Effector memory CD8-positive, alpha-beta T cell (primary cell): Measurements from ENCODE around the gene ANXA5.

Source experiments
- ATAC-seq: fragments of 150-1000 bp; cut with Tn5 transposase; replicated peaks from 2 replicates; pipeline ENCODE4 v1.10.0; 2021; ENCODE audit warnings: mild to moderate bottlenecking, moderate library complexity
- DNase-seq, 3 experiments: peaks; one replicate each; pipeline ENCODE4 v3.0.0; 2021
- H3K27ac Mint-ChIP-seq, 2 donors: one replicate each; pipeline ENCODE4 v1.8.0; 2022; ENCODE audit warnings: mild to moderate bottlenecking in 2 of 2, mixed read lengths in 2 of 2, moderate library complexity in 2 of 2
- H3K27me3 Mint-ChIP-seq, 2 donors: one replicate each; pipeline ENCODE4 v1.8.0; 2022; ENCODE audit warnings: mixed read lengths in 2 of 2
- H3K36me3 Mint-ChIP-seq: one replicate; pipeline ENCODE4 v1.8.0; 2022; ENCODE audit warnings: mild to moderate bottlenecking, moderate library complexity, mixed read lengths; ENCODE audit not compliant: insufficient read depth
- H3K4me1 Mint-ChIP-seq, 2 donors: one replicate each; pipeline ENCODE4 v1.8.0; 2022; ENCODE audit warnings: low read depth in 2 of 2, mixed read lengths in 2 of 2
- H3K4me3 Mint-ChIP-seq, 2 donors: one replicate each; pipeline ENCODE4 v1.8.0; 2022; ENCODE audit warnings: mild to moderate bottlenecking in 2 of 2, mixed read lengths in 2 of 2, moderate library complexity in 2 of 2
- H3K9me3 Mint-ChIP-seq, 2 donors: one replicate each; pipeline ENCODE4 v1.8.0; 2022; ENCODE audit warnings: mixed read lengths in 2 of 2

ANXA5 gene

DNA sequence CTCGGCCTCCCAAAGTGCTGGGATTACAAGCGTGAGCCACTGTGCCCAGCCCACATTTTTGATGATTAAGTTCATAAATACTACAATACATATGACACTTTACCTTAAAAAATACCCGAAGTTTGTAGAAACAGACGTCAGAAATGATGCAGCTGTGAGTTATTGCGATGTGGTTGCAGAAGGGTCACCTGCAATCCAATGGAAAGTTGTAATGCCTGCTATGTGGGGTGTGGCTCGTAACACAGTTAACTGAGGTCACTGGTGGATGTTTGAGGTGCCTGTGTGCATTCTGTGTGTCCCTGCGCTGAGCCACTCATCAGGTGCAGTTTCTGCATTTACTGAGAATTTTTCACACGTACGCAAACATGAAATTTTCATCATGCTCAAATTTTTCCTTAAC, 64.1 kb downstream of the ANXA5 start:
- no peak overlapping the region for H3K4me3 Mint-ChIP-seq
- H3K27ac Mint-ChIP-seq: no peak overlapping the region
- no peaks in the 10 kb centered on the region for H3K36me3 Mint-ChIP-seq
- no peaks in the 10 kb centered on the region for H3K4me1 Mint-ChIP-seq
- H3K27me3 Mint-ChIP-seq: peaks cover 24 to 28% of the 10 kb centered on the region in 2 donors
- ATAC-seq: no peak
- no peaks in the 10 kb centered on the region for H3K9me3 Mint-ChIP-seq
- no peak for DNase-seq
